Prostate gland (tissue), 2 donors: ENCODE measurements around the gene C11orf68. TPM values are rescaled to one million over a fixed set of nuclear protein-coding genes. Genes with fewer than 3 reads are reported as not detected.
A peak's percentile ranks its signal among the peaks of the same experiment; 100 is the strongest.

ENCODE experiments used
- DNase-seq: peaks from one replicate; pipeline ENCODE4 v3.0.0-alpha.2; 2019; ENCODE audit warnings: low spot score
- H3K27ac ChIP-seq, 2 donors: fragments of 200-600 bp; sonication (generic); 2 replicates each; pipeline ENCODE4 v1.5.1; 2017 to 2019
- H3K27me3 ChIP-seq: fragments of 200-600 bp; sonication (generic); replicated peaks from 2 replicates; pipeline ENCODE4 v1.5.1; 2019; ENCODE audit not compliant: insufficient read depth
- H3K36me3 ChIP-seq, 2 donors: fragments of 200-600 bp; sonication (generic); 1 replicate in 1 of 2; 2 replicates in 1 of 2; pipeline versions ENCODE4 v1.5.1 to v1.8.1; 2017 to 2019
- H3K4me1 ChIP-seq: fragments of 200-600 bp; sonication (generic); replicated peaks from 2 replicates; pipeline ENCODE4 v1.5.1; 2019
- H3K4me3 ChIP-seq, 2 donors: fragments of 200-600 bp; sonication (generic); 2 replicates each; pipeline ENCODE4 v1.5.1; 2017 to 2019
- H3K9me3 ChIP-seq: fragments of 200-600 bp; sonication (generic); 2 replicates; pipeline ENCODE4 v1.5.1; 2017
- CTCF ChIP-seq, 4 experiments: fragments of 200-600 bp in 2 of 4; fragments of 450-650 bp in 2 of 4; sonication (generic) in 2 of 4; IDR thresholded peaks; 1 replicate in 3 of 4; 2 replicates in 1 of 4; pipeline ENCODE4 v1.5.1; 2016 to 2019; ENCODE audit warnings: antibody characterized with exemption in 4 of 4, mild to moderate bottlenecking in 2 of 4, moderate library complexity in 2 of 4
- POLR2A ChIP-seq: fragments of 450-650 bp; IDR thresholded peaks from one replicate; pipeline ENCODE4 v1.6.1; 2016; ENCODE audit warnings: antibody characterized with exemption, mild to moderate bottlenecking
- POLR2AphosphoS5 ChIP-seq: sonication (generic); formaldehyde crosslinking; IDR thresholded peaks from one replicate; pipeline ENCODE4 v1.6.1; 2017; ENCODE audit warnings: antibody characterized with exemption
- WGBS: methylation state at CpG from one replicate; pipeline ENCODE4 v1.1.5; 2018; 5-methylcytosine and 5-hydroxymethylcytosine counted together
- intact Hi-C: fragments of 100-400 bp; cut with DNase I; formaldehyde crosslinking; loops from one replicate; pipeline ENCODE4 v1.14.2; 2022
- total RNA-seq, 2 donors: library from RNA; depleted of rRNA; stranded (reverse); fragments of >200 nt; gene quantifications; one replicate each; pipeline ENCODE4 v1.1.0, GENCODE V29; 2016

Gene C11orf68
- total RNA-seq, result 10 to 100 TPM; 30.1 to 54.6 TPM

DNA sequence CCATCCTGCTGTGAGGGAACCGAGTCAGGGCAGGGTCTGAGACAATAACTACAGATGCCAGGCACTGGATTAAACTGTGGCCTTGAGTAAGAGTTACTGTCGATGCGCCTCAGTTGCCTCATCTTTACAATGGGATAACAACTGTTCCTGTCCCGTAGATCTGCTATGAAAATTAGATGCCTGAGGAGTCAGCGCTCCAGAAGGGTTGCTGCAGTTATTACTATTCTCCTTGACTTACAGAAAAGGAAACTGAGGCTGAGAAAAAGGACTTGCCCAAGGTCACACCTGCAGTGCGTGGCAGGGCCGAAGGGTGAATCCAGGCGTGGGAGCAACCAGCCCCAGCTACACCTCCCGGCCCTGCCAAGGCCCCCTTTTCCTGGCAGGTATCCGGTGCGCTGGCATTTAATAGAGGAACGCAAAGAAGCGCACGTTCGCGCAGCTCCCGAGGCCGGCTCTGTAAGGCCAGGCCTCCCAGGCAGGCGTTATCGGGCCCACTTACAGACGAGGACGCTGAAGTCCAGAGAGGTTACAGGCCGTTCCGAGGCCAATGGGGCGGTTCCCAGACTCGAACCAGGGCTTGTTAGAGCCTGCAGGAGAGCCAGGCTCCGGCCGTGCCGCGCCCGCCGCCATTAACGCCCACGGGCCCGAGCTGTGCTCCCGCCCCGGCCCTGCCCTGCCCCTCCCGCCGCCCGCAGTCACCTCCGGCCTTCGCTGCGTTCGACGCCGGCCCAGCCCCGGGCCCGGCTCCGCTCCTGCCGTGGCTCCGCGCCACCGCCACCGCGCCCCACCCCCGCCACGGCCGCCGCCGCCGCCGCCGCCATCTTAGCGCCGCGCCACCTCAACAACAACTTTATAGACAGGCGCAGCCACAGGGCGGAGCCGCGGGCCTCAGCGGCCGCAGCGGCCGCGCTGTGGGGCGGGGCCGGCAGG lies at the start of gene C11orf68:
C11orf68 (minus strand) TSS at position 852 of the 930 bp plus-strand sequence; CDS start at position 821, 31 bp downstream.
- H3K27ac ChIP-seq, result peak within 1 kb of the TSS; percentile 89 to 92
- no peaks in the 10 kb centered on the region for H3K36me3 ChIP-seq
- intact Hi-C loops, result loop anchor here (1.0 to 10.0 kb wide), 4 partner anchors 28 to 346 kb away; partner anchors contain the start of genes CCDC85B, MUS81, RAB1B and SART1
- peaks cover 27% of the 10 kb centered on the region for H3K4me1 ChIP-seq
- 6% methylated on average over 49 of the region's 77 CpGs for WGBS
- peak within 1 kb of the TSS; percentile 92 to 98 for H3K4me3 ChIP-seq
- H3K27me3 ChIP-seq, result no peaks in the 10 kb centered on the region
- H3K9me3 ChIP-seq, result no peaks in the 10 kb centered on the region
- DNase-seq, result no peak
- TF ChIP-seq POLR2A (peak; percentile 14), CTCF (IDR thresholded peaks at IDR 0.05) (no peak)

DNA sequence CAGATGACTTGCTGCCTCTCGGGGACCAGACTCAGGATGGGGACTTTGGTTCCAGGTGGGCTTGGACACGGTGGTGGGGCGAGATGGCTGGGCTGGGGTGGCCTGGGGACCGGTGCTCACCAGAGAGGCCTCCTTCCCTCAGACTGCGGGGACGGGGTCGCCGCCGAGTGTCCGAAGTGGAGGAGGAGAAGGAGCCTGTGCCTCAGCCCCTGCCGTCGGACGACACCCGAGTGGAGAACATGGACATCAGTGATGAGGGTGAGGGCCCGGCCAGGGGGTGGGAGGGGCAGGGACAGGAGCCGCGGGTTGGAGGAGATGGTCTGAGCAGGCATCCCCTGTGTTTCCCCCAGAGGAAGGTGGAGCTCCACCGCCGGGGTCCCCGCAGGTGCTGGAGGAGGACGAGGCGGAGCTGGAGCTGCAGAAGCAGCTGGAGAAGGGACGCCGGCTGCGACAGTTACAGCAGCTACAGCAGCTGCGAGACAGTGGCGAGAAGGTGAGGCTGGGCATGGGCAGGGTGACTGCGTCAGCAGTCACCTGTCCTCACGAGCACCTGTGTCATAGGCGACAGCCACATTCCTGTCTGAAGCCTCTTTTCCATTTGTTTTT lies 48.6 kb upstream of the C11orf68 start:
- peaks cover 18 to 33% of the 10 kb centered on the region in 2 donors for H3K36me3 ChIP-seq
- no peak for DNase-seq
- WGBS, result 90% methylated on average over 30 of the region's 30 CpGs
- no peaks in the 10 kb centered on the region for H3K9me3 ChIP-seq
- no peak for TF ChIP-seq POLR2A
- TF ChIP-seq CTCF (IDR thresholded peaks at IDR 0.05), result no peak
- no peak for TF ChIP-seq POLR2AphosphoS5
- H3K4me1 ChIP-seq, result peaks cover 8% of the 10 kb centered on the region
- no peak overlapping the region for H3K27ac ChIP-seq
- no peak overlapping the region for H3K4me3 ChIP-seq
- no peaks in the 10 kb centered on the region for H3K27me3 ChIP-seq
- intact Hi-C loops, result no loop called here

DNA sequence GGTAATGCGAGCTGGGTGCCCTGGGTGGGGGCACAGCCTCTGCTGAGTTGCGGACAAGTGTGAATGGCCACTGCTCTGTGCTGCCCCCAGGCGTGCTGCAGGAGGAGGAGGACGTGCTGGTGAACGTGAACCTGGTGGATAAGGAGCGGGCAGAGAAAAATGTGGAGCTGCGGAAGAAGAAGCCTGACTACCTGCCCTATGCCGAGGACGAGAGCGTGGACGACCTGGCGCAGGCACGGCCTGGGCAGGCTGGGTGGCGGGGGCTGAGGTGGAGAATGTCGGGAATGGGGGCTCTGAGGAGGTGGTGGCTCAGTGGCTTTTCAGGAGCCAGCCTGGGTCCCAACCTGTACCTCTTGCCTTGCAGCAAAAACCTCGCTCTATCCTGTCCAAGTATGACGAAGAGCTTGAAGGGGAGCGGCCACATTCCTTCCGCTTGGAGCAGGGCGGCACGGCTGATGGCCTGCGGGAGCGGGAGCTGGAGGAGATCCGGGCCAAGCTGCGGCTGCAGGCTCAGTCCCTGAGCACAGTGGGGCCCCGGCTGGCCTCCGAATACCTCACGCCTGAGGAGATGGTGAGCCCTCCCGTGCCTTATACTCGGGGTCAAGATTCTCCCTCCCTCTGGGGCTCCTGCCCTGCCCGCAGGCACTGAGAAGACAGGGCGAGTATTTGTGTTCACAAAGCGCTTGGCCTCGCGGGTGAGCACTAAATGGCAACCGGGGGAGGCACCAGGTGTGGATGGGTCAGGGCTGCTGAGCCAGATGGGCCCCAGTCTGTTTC lies 47.3 kb upstream of the C11orf68 start:
- TF ChIP-seq CTCF (IDR thresholded peaks at IDR 0.05), result no peak
- no peak for TF ChIP-seq POLR2AphosphoS5
- TF ChIP-seq POLR2A, result no peak
- Histone ChIP-seq H3K9me3 (no peaks in the 10 kb centered on the region), H3K27ac (no peak overlapping the region), H3K4me1 (peaks cover 12% of the 10 kb centered on the region), H3K4me3 (no peak overlapping the region), H3K27me3 (no peaks in the 10 kb centered on the region), H3K36me3 (peaks cover 18 to 33% of the 10 kb centered on the region in 2 donors)
- intact Hi-C loops, result no loop called here
- DNase-seq, result no peak
- WGBS, result 91% methylated on average over 36 of the region's 36 CpGs

- whole genome bisulfite sequencing, result 80% methylated on average over 10 of the region's 10 CpGs
- Histone ChIP-seq H3K27ac (no peak overlapping the region), H3K27me3 (no peaks in the 10 kb centered on the region), H3K36me3 (peaks cover 18 to 33% of the 10 kb centered on the region in 2 donors), H3K4me3 (no peak overlapping the region), H3K9me3 (no peaks in the 10 kb centered on the region), H3K4me1 (peaks cover 12% of the 10 kb centered on the region)
- no peak for TF ChIP-seq POLR2AphosphoS5
- intact Hi-C loops, result loop anchor here (5.0 kb wide), 1 partner anchor 48 kb away; the partner anchor contains the start of genes C11orf68 and DRAP1
- DNase-seq, result no peak
These were observed 46.0 kb upstream of the C11orf68 start for GRCh38 chr11:65964906-65965305.

- H3K27ac ChIP-seq, result peak overlapping the region; percentile 74 to 81
- WGBS, result 4% methylated on average over 13 of the region's 13 CpGs
- no peaks in the 10 kb centered on the region for H3K9me3 ChIP-seq
- no peaks in the 10 kb centered on the region for H3K27me3 ChIP-seq
- peaks cover 12% of the 10 kb centered on the region for H3K4me1 ChIP-seq
- no peak for DNase-seq
- TF ChIP-seq CTCF (IDR thresholded peaks at IDR 0.05), result no peak
- no peak for TF ChIP-seq POLR2A
- TF ChIP-seq POLR2AphosphoS5, result no peak
- intact Hi-C loops, result loop anchor here (5.0 kb wide), 1 partner anchor 45 kb away; the partner anchor contains the start of genes C11orf68 and DRAP1
- peak overlapping the region; percentile 89 to 100 for H3K4me3 ChIP-seq
- H3K36me3 ChIP-seq, result peaks cover 18 to 28% of the 10 kb centered on the region in 2 donors
These were observed 43.3 kb upstream of the C11orf68 start for GRCh38 chr11:65962141-65962564.
